HepG2 (cell line): ENCODE data around the gene ZFYVE26. TPM values are rescaled to one million over a fixed set of nuclear protein-coding genes. Genes with fewer than 3 reads are reported as not detected.

Experiments used
- ATM ChIP-seq: fragments of 450-650 bp; IDR thresholded peaks from 2 replicates; pipeline ENCODE4 v1.7.1; 2017; ENCODE audit warnings: mild to moderate bottlenecking, borderline replicate concordance
- BCL3 ChIP-seq: sonication (generic); formaldehyde crosslinking; IDR thresholded peaks from 2 replicates; pipeline ENCODE4 v1.5.1; 2020; ENCODE audit warnings: mild to moderate bottlenecking, missing genetic modification reagents, moderate library complexity
- DBP ChIP-seq: sonication (generic); formaldehyde crosslinking; IDR thresholded peaks from 2 replicates; pipeline ENCODE4 v1.4.0; 2020; ENCODE audit warnings: missing genetic modification reagents; ENCODE audit errors: not compliant biosample characterization
- HOXA9 ChIP-seq: sonication (generic); formaldehyde crosslinking; IDR thresholded peaks from 2 replicates; pipeline ENCODE4 v1.8.1; 2022; ENCODE audit warnings: missing genetic modification reagents, mild to moderate bottlenecking, moderate library complexity, borderline replicate concordance
- KLF13 ChIP-seq: sonication (generic); formaldehyde crosslinking; IDR thresholded peaks from 2 replicates; pipeline ENCODE4 v1.4.0; 2020; ENCODE audit warnings: mild to moderate bottlenecking, missing genetic modification reagents
- MIXL1 ChIP-seq: IDR thresholded peaks from 2 replicates; pipeline ENCODE4 v1.6.1; 2016
- PRDM4 ChIP-seq: sonication (generic); formaldehyde crosslinking; IDR thresholded peaks from 2 replicates; pipeline ENCODE4 v1.9.0; 2021; ENCODE audit warnings: missing genetic modification reagents, borderline replicate concordance
- SALL1 ChIP-seq: sonication (generic); formaldehyde crosslinking; IDR thresholded peaks from 2 replicates; pipeline ENCODE4 v1.8.0; 2022; ENCODE audit warnings: mild to moderate bottlenecking, missing genetic modification reagents
- SYNCRIP ChIP-seq: fragments of 200-400 bp; formaldehyde crosslinking; IDR thresholded peaks from 2 replicates; pipeline ENCODE4 v1.6.1; 2018; ENCODE audit warnings: mild to moderate bottlenecking, low read depth, low read length; ENCODE audit not compliant: insufficient read depth
- THAP11 ChIP-seq: IDR thresholded peaks from 2 replicates; pipeline ENCODE4 v1.6.1; 2016; ENCODE audit warnings: missing biosample characterization, missing genetic modification reagents
- THAP8 ChIP-seq: sonication (generic); formaldehyde crosslinking; IDR thresholded peaks from 2 replicates; pipeline ENCODE4 v1.5.1; 2020; ENCODE audit warnings: missing genetic modification reagents, mild to moderate bottlenecking, borderline replicate concordance
- TIGD3 ChIP-seq: sonication (generic); formaldehyde crosslinking; IDR thresholded peaks from 2 replicates; pipeline ENCODE4 v1.5.1; 2020; ENCODE audit warnings: mild to moderate bottlenecking, missing genetic modification reagents, borderline replicate concordance
- U2AF2 ChIP-seq: fragments of 200-400 bp; formaldehyde crosslinking; IDR thresholded peaks from 2 replicates; pipeline ENCODE4 v1.6.1; 2017; ENCODE audit warnings: low read depth, mild to moderate bottlenecking, low read length
- ZMAT5 ChIP-seq: sonication (generic); formaldehyde crosslinking; IDR thresholded peaks from 2 replicates; pipeline ENCODE4 v1.5.0; 2020; ENCODE audit warnings: mild to moderate bottlenecking, low read depth, missing genetic modification reagents, borderline replicate concordance
- ZNF10 ChIP-seq: sonication (generic); formaldehyde crosslinking; IDR thresholded peaks from 2 replicates; pipeline ENCODE4 v1.4.0; 2020; ENCODE audit warnings: mild to moderate bottlenecking, low read depth, missing genetic modification reagents, borderline replicate concordance
- ZNF124 ChIP-seq: sonication (generic); formaldehyde crosslinking; IDR thresholded peaks from 2 replicates; pipeline ENCODE4 v1.4.0; 2020; ENCODE audit warnings: missing genetic modification reagents
- ZNF333 ChIP-seq: sonication (generic); formaldehyde crosslinking; IDR thresholded peaks from 2 replicates; pipeline ENCODE4 v1.4.0; 2020; ENCODE audit warnings: mild to moderate bottlenecking, missing genetic modification reagents, borderline replicate concordance
- ZNF431 ChIP-seq: sonication (generic); formaldehyde crosslinking; IDR thresholded peaks from 2 replicates; pipeline ENCODE4 v1.9.0; 2022; ENCODE audit warnings: missing genetic modification reagents, low read depth, mild to moderate bottlenecking, borderline replicate concordance
- ZNF552 ChIP-seq: sonication (generic); formaldehyde crosslinking; IDR thresholded peaks from 2 replicates; pipeline ENCODE4 v1.9.0; 2022; ENCODE audit warnings: missing genetic modification reagents, mild to moderate bottlenecking, borderline replicate concordance
- ZNF781 ChIP-seq: sonication (generic); formaldehyde crosslinking; IDR thresholded peaks from 2 replicates; pipeline ENCODE4 v1.5.1; 2020; ENCODE audit warnings: borderline replicate concordance, mild to moderate bottlenecking, missing genetic modification reagents; ENCODE audit errors: not compliant biosample characterization
- ZNF788 ChIP-seq: sonication (generic); formaldehyde crosslinking; IDR thresholded peaks from 2 replicates; pipeline ENCODE4 v1.5.0; 2020; ENCODE audit warnings: mild to moderate bottlenecking, missing genetic modification reagents, borderline replicate concordance
- ZSCAN9 ChIP-seq: IDR thresholded peaks from 2 replicates; pipeline ENCODE4 v1.6.1; 2016; ENCODE audit warnings: borderline replicate concordance
- polyA plus RNA-seq, 8 experiments: library from polyadenylated mRNA; depleted of rRNA in 3 of 8; stranded (reverse) in 7 of 8; unstranded in 1 of 8; fragments of >200 nt; fragmentation: Illumina TruSeq in 4 of 8; extraction: Trizol in 4 of 8; gene quantifications; 2 replicates each; pipeline versions ENCODE4 v1.2.1 to v1.2.3, GENCODE V29; 2011 to 2016; ENCODE audit warnings: low read depth in 4 of 8, missing spikeins in 1 of 8, mixed read lengths in 1 of 8; ENCODE audit not compliant: insufficient read depth in 1 of 8
- total RNA-seq, 5 experiments: library from RNA; depleted of rRNA; stranded (reverse); fragments of >200 nt; fragmentation: Illumina TruSeq; extraction: Trizol; gene quantifications; 2 replicates each; pipeline ENCODE4 v1.2.3, GENCODE V29; 2016; ENCODE audit warnings: low read depth in 1 of 5

Gene ZFYVE26
- total and polyA plus RNA-seq, 2 of the 13 experiments (the other 11 are each of a cell fraction or from before 2014, with no cell fraction given) = 13.6 to 16.4 TPM

GRCh38 chr14:67819563-67820421, 3.4 kb upstream of the ZFYVE26 start, which contains the start of gene RAD51B (continued):
- no peak for TF ChIP-seq BCL3 (CRISPR knock-in tag)
- TF ChIP-seq HOXA9 (CRISPR knock-in tag) = no peak
- no peak for TF ChIP-seq ZMAT5
- peak; percentile 29; the same call in 1 of the 2 replicates for TF ChIP-seq SALL1 (CRISPR knock-in tag)
- TF ChIP-seq ZNF333 (CRISPR knock-in tag) = no peak
- TF ChIP-seq ZSCAN9 (CRISPR knock-in tag) = no peak
- TF ChIP-seq ZNF10 (CRISPR knock-in tag) = no peak
- TF ChIP-seq THAP8 (CRISPR knock-in tag) = no peak
- no peak for TF ChIP-seq ZNF552 (CRISPR knock-in tag)
- no peak for TF ChIP-seq TIGD3 (CRISPR knock-in tag)
- TF ChIP-seq SYNCRIP = no peak
- no peak for TF ChIP-seq MIXL1 (CRISPR knock-in tag)
- no peak for TF ChIP-seq ZNF431 (CRISPR knock-in tag)
- TF ChIP-seq ZNF781 = peak; percentile 33
- no peak for TF ChIP-seq DBP (CRISPR knock-in tag)
- TF ChIP-seq PRDM4 (CRISPR knock-in tag) = no peak
- TF ChIP-seq U2AF2 = no peak
- TF ChIP-seq ZNF788 (CRISPR knock-in tag) = peak; percentile 33; the same call in 1 of the 2 replicates
- TF ChIP-seq ATM = no peak
- no peak for TF ChIP-seq ZNF124
- peak; percentile 100 for TF ChIP-seq THAP11
- 0 out of 2 replicates have a peak, but pooled peaks have one; percentile 43 for TF ChIP-seq KLF13 (CRISPR knock-in tag)
